OCI-LY7 (cell line): ENCODE measurements around the gene CHD1. TPM values are rescaled to one million over a fixed set of nuclear protein-coding genes. Genes with fewer than 3 reads are reported as not detected.
A peak's percentile ranks its signal among the peaks of the same experiment; 100 is the strongest.

ENCODE experiments used
- BruUV-seq: library from RNA; stranded (reverse); fragments of 400-500 nt; replicated peaks from 2 replicates; lab custom pipeline; 2021; lab: Mats Ljungman, UMichigan
- CTCF ChIA-PET: fragments of 300-600 bp; sonication (Branson Sonifier 250); formaldehyde crosslinking; loops from one replicate; lab custom pipeline; 2022; ENCODE audit warnings: antibody characterized with exemption; ENCODE audit not compliant: unreplicated experiment; lab: Charles Lee
- POLR2A ChIA-PET: fragments of 300-600 bp; sonication (Branson Sonifier 250); formaldehyde crosslinking; loops from one replicate; lab custom pipeline; 2022; ENCODE audit warnings: antibody characterized with exemption; lab: Charles Lee
- DNase-seq: peaks from one replicate; pipeline ENCODE4 v3.0.0-alpha.2; 2015; ENCODE audit warnings: low spot score
- H2AFZ ChIP-seq: fragments of 200-600 bp; sonication (generic), shearing (Covaris generic); 2 replicates; pipeline ENCODE4 v1.6.1; 2014; ENCODE audit warnings: mild to moderate bottlenecking, antibody characterized with exemption, low read length, moderate library complexity
- H3K27ac ChIP-seq: fragments of 200-600 bp; sonication (generic); 2 replicates; pipeline ENCODE4 v1.5.1; 2014; ENCODE audit warnings: mixed run types, low read depth, mild to moderate bottlenecking, moderate library complexity, low read length, inconsistent platforms; ENCODE audit not compliant: poor library complexity, severe bottlenecking
- H3K36me3 ChIP-seq: fragments of 200-600 bp; sonication (generic); 2 replicates; pipeline ENCODE4 v1.6.1; 2014; ENCODE audit warnings: mild to moderate bottlenecking, antibody characterized with exemption, low read length, moderate library complexity, mixed read lengths; ENCODE audit not compliant: insufficient read depth
- H3K4me1 ChIP-seq: fragments of 200-600 bp; sonication (generic); 2 replicates; pipeline ENCODE4 v1.5.1; 2014; ENCODE audit warnings: mild to moderate bottlenecking, low read length; ENCODE audit not compliant: insufficient read depth, poor library complexity, severe bottlenecking
- H3K4me2 ChIP-seq: fragments of 200-600 bp; sonication (generic); 2 replicates; pipeline ENCODE4 v1.6.1; 2014; ENCODE audit warnings: mild to moderate bottlenecking, low read length
- H3K4me3 ChIP-seq: fragments of 200-600 bp; sonication (generic); 2 replicates; pipeline ENCODE4 v1.5.1; 2014; ENCODE audit warnings: mild to moderate bottlenecking, low read depth, low read length; ENCODE audit not compliant: poor library complexity, severe bottlenecking
- H3K79me2 ChIP-seq: fragments of 200-600 bp; sonication (generic); 2 replicates; pipeline ENCODE4 v1.6.1; 2016; ENCODE audit warnings: low read depth, mild to moderate bottlenecking, low read length, moderate library complexity, mixed read lengths; ENCODE audit not compliant: insufficient read depth
- H3K9me2 ChIP-seq: fragments of 200-600 bp; sonication (generic); 2 replicates; pipeline ENCODE4 v1.6.1; 2016; ENCODE audit warnings: mild to moderate bottlenecking, low read length, mixed read lengths; ENCODE audit not compliant: insufficient read depth
- H3K9me3 ChIP-seq: fragments of 200-600 bp; sonication (generic); 2 replicates; pipeline ENCODE4 v1.6.1; 2014; ENCODE audit warnings: mild to moderate bottlenecking, mixed run types, low read length, mixed read lengths
- H4K20me1 ChIP-seq: fragments of 200-600 bp; sonication (generic); 2 replicates; pipeline ENCODE4 v1.6.1; 2014; ENCODE audit warnings: mild to moderate bottlenecking, antibody characterized with exemption, low read length, moderate library complexity, mixed read lengths; ENCODE audit not compliant: insufficient read depth
- CTCF ChIP-seq: fragments of 200-600 bp; sonication (generic); conservative IDR thresholded peaks from 2 replicates; pipeline ENCODE4 v1.5.1; 2014; ENCODE audit warnings: mild to moderate bottlenecking, antibody characterized with exemption, low read length, moderate library complexity, mixed read lengths
- EZH2phosphoT487 ChIP-seq: fragments of 200-600 bp; sonication (generic); IDR thresholded peaks from 2 replicates; pipeline ENCODE4 v1.6.1; 2018; ENCODE audit warnings: low read depth, borderline replicate concordance, mild to moderate bottlenecking, mixed run types, antibody characterized with exemption, low read length, moderate library complexity, mixed read lengths
- intact Hi-C: fragments of 100-400 bp; cut with micrococcal nuclease; formaldehyde crosslinking; loops from one replicate; pipeline ENCODE4 v1.10.0; 2022; ENCODE audit not compliant: unreplicated experiment
- total RNA-seq, 2 experiments: library from RNA; depleted of rRNA in 1 of 2; stranded (reverse); fragments of >200 nt in 1 of 2; shearing (Covaris generic) in 1 of 2; gene quantifications; 2 replicates each; pipeline ENCODE4 v1.2.3, GENCODE V29; 2014 to 2022

Gene CHD1
- total RNA-seq, 2 experiments from 2014 or later, result 8.3 to 10.3 TPM

GRCh38 chr5:98929710-98930298, 997 bp upstream of the CHD1 start:
- Histone ChIP-seq H3K9me3 (no peaks in the 10 kb centered on the region), H3K4me2 (peak overlapping the region; percentile 91), H4K20me1 (peaks cover 28% of the 10 kb centered on the region), H3K9me2 (no peaks in the 10 kb centered on the region), H2AFZ (peak overlapping the region; percentile 78), H3K4me1 (peaks cover 4% of the 10 kb centered on the region), H3K4me3 (peak overlapping the region; percentile 76), H3K79me2 (no peaks in the 10 kb centered on the region), H3K36me3 (no peaks in the 10 kb centered on the region), H3K27ac (no peak overlapping the region)
- TSS peak; percentile 74 for BruUV-seq
- DNase-seq, result no peak
- ChIA-PET POLR2A (interaction anchor here (0.7 to 0.9 kb wide), 2 partner anchors 11 to 17 kb away, joined by 3 read pairs; no protein-coding TSS in a partner anchor), CTCF (no interaction called here)
- intact Hi-C loops, result loop anchor here (1.0 to 10.0 kb wide), 4 partner anchors 97 to 1975 kb away; partner anchors contain the start of genes RGMB, RIOK2 and ST8SIA4
- TF ChIP-seq CTCF, result no peak
- no peak for TF ChIP-seq EZH2phosphoT487

DNA sequence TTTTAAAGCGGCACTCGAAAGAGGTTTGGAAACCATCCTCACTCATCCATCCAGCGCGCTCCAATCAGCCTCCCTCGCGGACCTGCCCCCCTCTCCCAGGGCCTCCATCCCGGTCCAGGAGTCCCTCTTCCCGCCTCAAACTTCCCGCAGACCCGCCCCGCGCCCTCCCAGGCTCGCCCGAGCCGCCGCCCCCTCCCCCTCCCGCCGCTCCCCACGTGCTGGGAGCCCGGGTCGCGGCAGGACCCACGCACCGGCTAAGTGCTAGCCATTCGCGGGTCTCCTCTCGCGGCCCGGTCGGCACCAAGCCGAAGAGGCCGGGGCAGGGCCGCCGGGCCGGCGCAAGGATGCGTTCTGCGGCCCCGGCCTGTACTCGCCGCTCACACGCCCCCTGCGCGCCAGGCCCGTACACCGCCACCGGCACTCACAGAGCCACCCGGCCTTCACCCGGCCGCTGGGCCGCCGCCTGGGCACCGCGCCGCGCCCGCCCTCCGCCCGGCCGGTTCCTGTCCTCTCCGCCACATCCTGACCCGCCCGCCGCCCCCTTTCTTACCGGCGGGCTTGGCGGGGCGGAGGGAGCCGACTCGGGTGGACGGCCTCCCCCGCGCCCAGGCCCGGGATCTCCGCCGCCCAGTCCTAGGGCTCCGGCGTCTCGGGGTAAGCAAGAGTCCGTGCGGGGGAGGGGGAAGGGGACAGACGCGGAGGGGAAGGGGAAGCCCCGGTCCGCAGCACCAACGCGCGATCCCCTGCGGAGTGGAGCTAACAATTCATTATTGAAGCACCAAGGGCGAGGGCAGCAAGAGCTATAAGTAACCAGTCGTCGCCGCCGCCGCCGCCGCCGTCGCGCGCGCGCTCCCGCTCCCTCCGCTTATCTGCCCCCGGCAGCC, 576 bp downstream of the CHD1 start:
- Histone ChIP-seq H3K9me3 (no peaks in the 10 kb centered on the region), H4K20me1 (peaks cover 31% of the 10 kb centered on the region), H3K4me3 (peak overlapping the region; percentile 76), H3K27ac (no peak overlapping the region), H2AFZ (peak overlapping the region; percentile 92), H3K9me2 (no peaks in the 10 kb centered on the region), H3K4me2 (peak overlapping the region; percentile 87), H3K79me2 (no peaks in the 10 kb centered on the region), H3K36me3 (no peaks in the 10 kb centered on the region), H3K4me1 (peaks cover 4% of the 10 kb centered on the region)
- POLR2A ChIA-PET, result interaction anchor here (0.7 to 1.4 kb wide), 2 partner anchors 15 to 18 kb away, joined by 3 read pairs; no protein-coding TSS in a partner anchor
- TF ChIP-seq CTCF, result no peak
- no peak; the same call in 1 of the 2 replicates for TF ChIP-seq EZH2phosphoT487
- intact Hi-C loops, result loop anchor here (2.0 to 10.0 kb wide), 2 partner anchors 1745 to 1977 kb away; partner anchors contain the start of genes RIOK2 and ST8SIA4
- peak; percentile 32 for DNase-seq
- CTCF ChIA-PET, result no interaction called here
- no TSS peak for BruUV-seq
